Glomerular endothelial cell (primary cell): Measurements from ENCODE around the gene ZNF18. TPM values are rescaled to one million over a fixed set of nuclear protein-coding genes. Genes with fewer than 3 reads are reported as not detected.
"Not testable (repeated sequence)": the region's sequence is repeated elsewhere in the genome, so short reads cannot be mapped to it uniquely, and the experiment has no call there.

Source experiments
- DNase-seq: peaks from one replicate; pipeline ENCODE4 v3.0.0-alpha.2; 2011; ENCODE audit warnings: low read depth, low spot score; ENCODE audit errors: extremely low read depth
- total RNA-seq: library from RNA; depleted of rRNA; stranded (reverse); fragments of >200 nt; gene quantifications from 2 replicates; pipeline ENCODE4 v1.2.3, GENCODE V29; 2015

ZNF18 gene
- total RNA-seq, 1 donor from 2014 or later, result 5.1 TPM

GRCh38 chr17:11986179-11986941 lies 10.9 kb downstream of the ZNF18 start:
- no peak for DNase-seq

GRCh38 chr17:11981862-11982261 lies 15.4 kb downstream of the ZNF18 start:
- DNase-seq, result no peak

GRCh38 chr17:11980813-11981212 lies 16.5 kb downstream of the ZNF18 start:
- DNase-seq, result no peak

GRCh38 chr17:11979795-11980194 lies 17.5 kb downstream of the ZNF18 start:
- DNase-seq, result no peak

GRCh38 chr17:11972741-11973140 lies 24.5 kb downstream of the ZNF18 start:
- DNase-seq, result not testable (repeated sequence)

GRCh38 chr17:11969565-11969964 lies 27.7 kb downstream of the ZNF18 start:
- DNase-seq, result no peak

- no peak for DNase-seq
Measured at GRCh38 chr17:11954936-11955335, 42.3 kb downstream of the ZNF18 start.

- no peak for DNase-seq
Measured at GRCh38 chr17:11953924-11954323, 43.4 kb downstream of the ZNF18 start.

GRCh38 chr17:11952610-11953009 lies 44.7 kb downstream of the ZNF18 start:
- DNase-seq, result no peak

GRCh38 chr17:11950771-11951519 lies 46.3 kb downstream of the ZNF18 start:
- DNase-seq, result no peak

- DNase-seq, result not testable (repeated sequence)
Measured at GRCh38 chr17:11949571-11949970, 47.7 kb downstream of the ZNF18 start.

GRCh38 chr17:11948789-11949188 lies 48.5 kb downstream of the ZNF18 start:
- DNase-seq, result no peak

GRCh38 chr17:11944587-11944986 lies 52.7 kb downstream of the ZNF18 start:
- DNase-seq, result no peak

- no peak for DNase-seq
Measured at GRCh38 chr17:11943759-11944347, 53.4 kb downstream of the ZNF18 start.

GRCh38 chr17:11943086-11943485 lies 54.2 kb downstream of the ZNF18 start:
- not testable (repeated sequence) for DNase-seq

GRCh38 chr17:11940904-11941303 lies 56.4 kb downstream of the ZNF18 start:
- no peak for DNase-seq

GRCh38 chr17:11935734-11936406 lies 61.4 kb downstream of the ZNF18 start:
- peak; percentile 50 for DNase-seq

- DNase-seq, result no peak
Measured at GRCh38 chr17:11932337-11932898, 64.9 kb downstream of the ZNF18 start.

GRCh38 chr17:11928436-11928835 lies 68.8 kb downstream of the ZNF18 start:
- no peak for DNase-seq
